Ascending aorta (tissue), 2 donors: ENCODE data around the gene FOXL3. TPM values are rescaled to one million over a fixed set of nuclear protein-coding genes. Genes with fewer than 3 reads are reported as not detected.
"Not testable (repeated sequence)": the region's sequence is repeated elsewhere in the genome, so short reads cannot be mapped to it uniquely, and the experiment has no call there.

ENCODE experiments used
- DNase-seq, 2 donors: peaks; one replicate each; pipeline ENCODE4 v3.0.0-alpha.2; 2019; ENCODE audit warnings: low spot score in 2 of 2
- H3K27ac ChIP-seq, 2 donors: fragments of 200-600 bp; sonication (generic); one replicate each; pipeline ENCODE4 v1.5.1; 2016 to 2017; ENCODE audit warnings: mild to moderate bottlenecking in 1 of 2
- H3K27me3 ChIP-seq: fragments of 200-600 bp; sonication (generic); one replicate; pipeline ENCODE4 v1.5.1; 2017
- H3K36me3 ChIP-seq, 2 donors: fragments of 200-600 bp; sonication (generic); one replicate each; pipeline ENCODE4 v1.5.1; 2016
- H3K4me1 ChIP-seq, 2 donors: fragments of 200-600 bp; sonication (generic); one replicate each; pipeline ENCODE4 v1.5.1; 2016 to 2017; ENCODE audit warnings: mild to moderate bottlenecking in 1 of 2
- H3K4me3 ChIP-seq, 2 donors: fragments of 200-600 bp; sonication (generic); one replicate each; pipeline ENCODE4 v1.5.1; 2016 to 2017; ENCODE audit warnings: mild to moderate bottlenecking in 1 of 2
- H3K9me3 ChIP-seq, 2 donors: fragments of 200-600 bp; sonication (generic); one replicate each; pipeline ENCODE4 v1.5.1; 2016
- intact Hi-C: fragments of 100-400 bp; cut with DNase I; formaldehyde crosslinking; loops from one replicate; pipeline ENCODE4 v1.15.1; 2023
- total RNA-seq: library from RNA; depleted of rRNA; stranded (reverse); fragments of >200 nt; gene quantifications from one replicate; pipeline ENCODE4 v1.1.0, GENCODE V29; 2016
- TF ChIP-seq, protein P1 (sequence below), 3 experiments: fragments of 200-600 bp in 2 of 3; fragments of 450-650 bp in 1 of 3; sonication (generic) in 2 of 3; IDR thresholded peaks; one replicate each; pipeline ENCODE4 v1.5.1; 2016 to 2019; ENCODE audit warnings: antibody characterized with exemption in 3 of 3, mild to moderate bottlenecking in 1 of 3, moderate library complexity in 1 of 3

Gene FOXL3
- total RNA-seq, 1 donor from 2014 or later: not detected

DNA sequence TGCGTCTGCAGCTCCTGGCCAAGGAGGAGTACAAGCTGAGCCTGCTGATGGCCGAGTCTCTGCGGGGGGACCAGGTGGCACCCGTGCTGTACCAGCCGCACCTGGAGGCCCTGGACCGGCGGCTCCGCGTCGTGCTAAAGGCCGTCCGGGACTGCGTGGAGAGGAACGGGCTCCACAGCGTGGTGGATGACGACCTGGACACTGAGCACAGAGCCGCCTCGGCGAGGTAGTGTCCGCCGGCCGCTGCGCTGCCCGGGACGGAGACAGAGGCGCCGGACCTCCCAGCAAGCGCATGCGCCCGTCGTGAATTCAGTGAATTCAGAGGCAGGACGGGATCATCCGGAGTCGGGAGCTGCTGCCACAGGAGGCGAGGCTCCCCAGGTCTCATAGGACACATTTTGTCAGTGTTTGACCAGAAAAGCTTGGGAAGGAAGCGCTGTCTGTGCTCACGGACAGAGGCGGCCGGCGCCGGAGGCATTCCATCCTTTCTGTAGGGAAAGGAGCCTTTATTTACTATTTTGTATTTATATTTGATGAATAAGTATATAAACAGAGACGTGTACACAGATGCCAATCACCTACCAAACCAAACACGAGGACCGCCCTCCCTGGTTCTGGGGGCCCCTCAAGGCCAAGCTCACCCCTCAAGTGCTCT, 30.1 kb upstream of the FOXL3 start:
- Histone ChIP-seq H3K9me3 (no peaks in the 10 kb centered on the region), H3K4me3 (no peak overlapping the region), H3K36me3 (peaks cover 54 to 56% of the 10 kb centered on the region in 2 donors), H3K4me1 (no peaks in the 10 kb centered on the region), H3K27me3 (no peaks in the 10 kb centered on the region), H3K27ac (no peak overlapping the region)
- TF ChIP-seq, protein P1, sequence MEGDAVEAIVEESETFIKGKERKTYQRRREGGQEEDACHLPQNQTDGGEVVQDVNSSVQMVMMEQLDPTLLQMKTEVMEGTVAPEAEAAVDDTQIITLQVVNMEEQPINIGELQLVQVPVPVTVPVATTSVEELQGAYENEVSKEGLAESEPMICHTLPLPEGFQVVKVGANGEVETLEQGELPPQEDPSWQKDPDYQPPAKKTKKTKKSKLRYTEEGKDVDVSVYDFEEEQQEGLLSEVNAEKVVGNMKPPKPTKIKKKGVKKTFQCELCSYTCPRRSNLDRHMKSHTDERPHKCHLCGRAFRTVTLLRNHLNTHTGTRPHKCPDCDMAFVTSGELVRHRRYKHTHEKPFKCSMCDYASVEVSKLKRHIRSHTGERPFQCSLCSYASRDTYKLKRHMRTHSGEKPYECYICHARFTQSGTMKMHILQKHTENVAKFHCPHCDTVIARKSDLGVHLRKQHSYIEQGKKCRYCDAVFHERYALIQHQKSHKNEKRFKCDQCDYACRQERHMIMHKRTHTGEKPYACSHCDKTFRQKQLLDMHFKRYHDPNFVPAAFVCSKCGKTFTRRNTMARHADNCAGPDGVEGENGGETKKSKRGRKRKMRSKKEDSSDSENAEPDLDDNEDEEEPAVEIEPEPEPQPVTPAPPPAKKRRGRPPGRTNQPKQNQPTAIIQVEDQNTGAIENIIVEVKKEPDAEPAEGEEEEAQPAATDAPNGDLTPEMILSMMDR (IDR thresholded peaks at IDR 0.05): no peak
- intact Hi-C loops: no loop called here
- DNase-seq: no peak

DNA sequence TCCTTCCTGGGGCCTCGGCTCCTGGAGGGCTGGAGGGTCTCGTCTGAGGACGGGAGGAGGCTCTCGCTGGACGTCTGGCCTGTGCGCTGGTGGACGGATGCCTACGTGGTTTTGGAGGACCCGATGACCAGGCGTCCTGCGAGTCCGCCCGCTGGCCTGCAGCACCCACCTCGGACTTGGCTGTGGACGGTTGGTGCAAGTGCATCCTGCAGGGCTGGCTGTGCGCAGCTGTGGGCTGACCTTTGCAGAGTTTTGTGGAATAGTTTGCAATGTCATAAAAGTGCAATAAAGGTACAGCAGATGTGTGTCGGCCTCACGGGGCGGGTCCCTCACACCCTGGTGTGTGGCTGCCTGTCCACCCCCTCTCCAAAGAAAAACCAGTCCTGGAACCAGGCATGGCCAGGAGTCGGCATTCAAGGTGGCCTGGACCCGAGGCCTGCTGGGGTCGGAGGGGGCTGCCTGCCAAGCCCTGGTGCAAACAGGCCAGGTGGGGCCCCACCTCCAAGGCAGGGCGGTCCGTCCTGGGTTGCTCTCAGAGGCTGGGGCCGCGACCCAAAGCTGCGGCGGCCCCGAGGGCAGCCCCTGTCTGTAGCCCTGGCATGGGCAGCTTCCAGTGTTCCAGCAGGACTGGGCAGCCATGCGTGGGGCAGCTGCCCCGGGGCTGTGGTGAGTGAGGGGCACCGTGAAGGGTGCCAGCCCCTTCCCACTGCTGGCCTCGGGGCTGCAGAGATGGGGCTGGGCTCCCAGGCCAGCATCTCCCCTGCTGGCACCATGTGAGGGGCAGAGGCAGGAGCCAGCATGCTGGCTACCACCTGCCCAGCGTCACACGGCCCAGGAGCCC, 29.3 kb upstream of the FOXL3 start:
- TF ChIP-seq, protein P1 (IDR thresholded peaks at IDR 0.05): no peak
- DNase-seq: no peak
- no peaks in the 10 kb centered on the region for H3K4me1 ChIP-seq
- no peak overlapping the region for H3K27ac ChIP-seq
- H3K9me3 ChIP-seq: no peaks in the 10 kb centered on the region
- no peak overlapping the region for H3K4me3 ChIP-seq
- intact Hi-C loops: no loop called here
- H3K27me3 ChIP-seq: no peaks in the 10 kb centered on the region
- peaks cover 46 to 49% of the 10 kb centered on the region in 2 donors for H3K36me3 ChIP-seq

DNA sequence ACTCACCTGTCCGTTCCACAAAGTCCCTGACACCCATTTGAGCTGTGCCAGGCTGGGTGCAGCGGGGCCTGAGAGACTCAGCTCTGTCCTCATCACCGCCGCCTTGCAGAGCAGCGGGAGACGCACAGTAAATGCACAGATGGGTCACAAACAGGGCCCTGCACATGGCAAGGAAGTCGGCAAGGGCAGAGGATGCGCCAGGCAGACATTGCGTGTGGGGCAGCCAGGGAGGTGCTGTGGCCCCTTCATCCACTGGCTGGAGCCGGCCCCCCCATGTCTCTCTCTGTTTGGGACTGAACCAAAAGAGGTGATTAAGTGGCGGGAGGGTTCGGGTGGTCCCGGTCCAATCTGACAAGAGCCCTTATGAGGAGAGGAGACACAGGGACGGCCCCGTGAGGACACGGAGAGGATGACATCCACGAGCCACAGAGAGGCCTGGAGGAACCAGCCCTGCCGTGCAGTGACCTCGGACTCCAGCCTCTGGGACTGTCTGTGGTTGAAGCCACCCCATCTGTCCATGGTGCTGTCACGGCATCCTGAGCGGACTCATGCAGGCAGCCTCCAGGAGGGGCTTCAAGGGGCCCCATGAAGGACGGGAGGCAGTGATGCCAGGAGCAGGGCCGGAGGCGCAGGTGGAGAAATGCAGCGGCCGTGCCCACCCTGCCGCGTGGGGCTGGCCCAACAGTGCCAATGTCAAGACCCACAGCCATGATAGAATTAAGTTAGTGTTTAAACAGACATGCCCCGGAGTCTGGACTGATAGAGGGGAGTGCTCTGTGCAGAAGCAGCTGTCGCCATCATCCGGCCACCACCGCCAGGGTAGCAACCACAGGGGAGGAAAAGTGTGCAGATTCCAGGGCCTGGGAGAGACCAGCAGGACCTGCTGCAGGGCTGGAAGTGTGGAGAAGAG, 28.4 kb upstream of the FOXL3 start:
- Histone ChIP-seq H3K4me3 (no peak overlapping the region), H3K9me3 (no peaks in the 10 kb centered on the region), H3K27ac (no peak overlapping the region), H3K36me3 (peaks cover 37 to 40% of the 10 kb centered on the region in 2 donors), H3K4me1 (no peaks in the 10 kb centered on the region), H3K27me3 (no peaks in the 10 kb centered on the region)
- DNase-seq: no peak
- TF ChIP-seq, protein P1 (IDR thresholded peaks at IDR 0.05): no peak
- intact Hi-C loops: no loop called here

DNA sequence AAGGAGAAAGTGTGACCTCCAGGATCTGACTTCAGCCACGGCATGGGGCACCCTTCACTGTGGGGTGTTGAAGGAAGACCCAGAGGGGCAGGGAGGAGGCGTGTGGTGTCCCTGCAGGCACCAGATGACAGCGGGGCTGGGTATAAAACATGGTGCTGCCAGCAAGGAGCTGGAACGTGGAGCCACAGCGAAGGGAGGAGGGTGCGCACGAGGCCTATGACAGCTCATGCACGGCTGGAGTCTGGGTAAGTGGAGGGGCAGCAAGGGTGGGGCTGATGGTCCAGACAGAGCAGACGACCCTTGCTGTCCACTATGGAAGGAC, 27.8 kb upstream of the FOXL3 start:
- H3K36me3 ChIP-seq: peaks cover 31 to 34% of the 10 kb centered on the region in 2 donors
- no peak for DNase-seq
- intact Hi-C loops: no loop called here

DNA sequence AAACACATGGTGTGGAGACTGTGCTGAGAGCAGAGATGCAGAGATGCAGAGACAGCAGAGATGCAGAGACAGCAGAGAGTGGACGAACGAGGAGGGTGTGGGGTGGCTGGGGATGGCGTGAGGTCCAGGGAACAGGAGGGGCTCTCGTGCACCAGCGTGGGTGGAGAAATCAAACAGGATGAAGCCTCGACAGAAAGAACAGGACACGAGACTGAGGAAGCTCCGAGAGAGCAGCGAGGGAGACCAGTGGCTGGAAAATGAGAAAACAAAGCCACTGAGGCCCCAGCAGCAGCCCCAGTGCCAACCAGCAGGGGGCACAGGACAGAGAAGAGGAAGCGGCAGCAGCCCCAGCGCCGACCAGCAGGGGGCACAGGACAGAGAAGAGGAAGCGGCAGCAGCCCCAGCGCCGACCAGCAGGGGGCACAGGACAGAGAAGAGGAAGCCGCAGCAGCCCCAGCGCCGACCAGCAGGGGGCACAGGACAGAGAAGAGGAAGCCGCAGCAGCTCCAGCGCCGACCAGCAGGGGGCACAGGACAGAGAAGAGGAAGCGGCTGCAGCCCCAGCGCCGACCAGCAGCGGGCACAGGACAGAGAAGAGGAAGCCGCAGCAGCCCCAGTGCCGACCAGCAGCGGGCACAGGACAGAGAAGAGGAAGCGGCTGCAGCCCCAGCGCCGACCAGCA, 27.2 kb upstream of the FOXL3 start:
- intact Hi-C loops, H3K9me3 ChIP-seq, H3K4me3 ChIP-seq, H3K27ac ChIP-seq, DNase-seq, H3K27me3 ChIP-seq, H3K4me1 ChIP-seq: not testable (repeated sequence)
- peaks cover 27 to 32% of the 10 kb centered on the region in 2 donors for H3K36me3 ChIP-seq

More for the DNA sequence above, 27.8 kb upstream of the FOXL3 start:
- TF ChIP-seq, protein P1 (IDR thresholded peaks at IDR 0.05): no peak
- no peaks in the 10 kb centered on the region for H3K27me3 ChIP-seq
- H3K4me3 ChIP-seq: no peak overlapping the region
- no peaks in the 10 kb centered on the region for H3K4me1 ChIP-seq
- no peaks in the 10 kb centered on the region for H3K9me3 ChIP-seq
- no peak overlapping the region for H3K27ac ChIP-seq
